Activated CD4-positive, alpha-beta T cell treated with anti-CD3 and anti-CD28 coated beads for 4 hours (primary cell): Measurements from ENCODE around the gene TUBGCP3.

Experiments used
- DNase-seq, 2 donors: peaks; one replicate each; pipeline ENCODE4 v3.0.0-alpha.2; 2020

TUBGCP3 gene

DNA sequence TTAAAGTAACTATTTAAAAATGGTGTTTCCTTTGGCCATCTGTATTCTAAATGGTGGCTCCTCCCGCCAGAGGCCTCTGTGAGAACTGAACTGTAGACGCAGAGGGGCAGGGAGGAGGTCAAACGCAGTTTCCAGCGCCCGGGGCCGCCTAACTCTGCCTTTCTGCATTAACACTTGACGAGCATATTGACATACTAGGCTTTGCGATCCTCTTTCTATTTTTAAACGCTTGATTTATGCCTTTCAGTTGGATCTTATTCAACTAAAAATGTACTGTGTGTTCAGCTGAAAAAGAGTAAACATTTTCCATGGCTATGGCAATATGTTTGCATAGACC, 137.1 kb downstream of the TUBGCP3 start:
- no peak for DNase-seq

GRCh38 chr13:112450118-112450903, 137.6 kb downstream of the TUBGCP3 start:
- DNase-seq = no peak

DNA sequence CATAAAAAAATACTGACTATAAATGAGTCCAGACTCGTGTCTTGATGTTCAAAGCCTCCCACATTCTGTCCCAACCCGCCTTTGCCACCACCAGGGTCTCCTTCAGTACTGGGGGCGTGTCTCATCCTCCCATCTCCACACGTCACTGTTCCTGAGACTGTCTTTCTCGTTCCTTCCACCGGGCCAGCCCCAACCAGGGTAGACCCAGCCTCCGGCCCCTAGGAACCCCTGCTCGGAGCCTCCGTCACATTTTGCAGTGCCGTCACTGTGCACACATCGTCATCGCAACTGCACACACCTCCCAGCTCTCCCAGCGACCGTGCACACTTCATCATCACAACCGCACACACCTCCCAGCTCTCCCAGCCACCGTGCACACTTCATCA, 138.4 kb downstream of the TUBGCP3 start:
- no peak for DNase-seq

DNA sequence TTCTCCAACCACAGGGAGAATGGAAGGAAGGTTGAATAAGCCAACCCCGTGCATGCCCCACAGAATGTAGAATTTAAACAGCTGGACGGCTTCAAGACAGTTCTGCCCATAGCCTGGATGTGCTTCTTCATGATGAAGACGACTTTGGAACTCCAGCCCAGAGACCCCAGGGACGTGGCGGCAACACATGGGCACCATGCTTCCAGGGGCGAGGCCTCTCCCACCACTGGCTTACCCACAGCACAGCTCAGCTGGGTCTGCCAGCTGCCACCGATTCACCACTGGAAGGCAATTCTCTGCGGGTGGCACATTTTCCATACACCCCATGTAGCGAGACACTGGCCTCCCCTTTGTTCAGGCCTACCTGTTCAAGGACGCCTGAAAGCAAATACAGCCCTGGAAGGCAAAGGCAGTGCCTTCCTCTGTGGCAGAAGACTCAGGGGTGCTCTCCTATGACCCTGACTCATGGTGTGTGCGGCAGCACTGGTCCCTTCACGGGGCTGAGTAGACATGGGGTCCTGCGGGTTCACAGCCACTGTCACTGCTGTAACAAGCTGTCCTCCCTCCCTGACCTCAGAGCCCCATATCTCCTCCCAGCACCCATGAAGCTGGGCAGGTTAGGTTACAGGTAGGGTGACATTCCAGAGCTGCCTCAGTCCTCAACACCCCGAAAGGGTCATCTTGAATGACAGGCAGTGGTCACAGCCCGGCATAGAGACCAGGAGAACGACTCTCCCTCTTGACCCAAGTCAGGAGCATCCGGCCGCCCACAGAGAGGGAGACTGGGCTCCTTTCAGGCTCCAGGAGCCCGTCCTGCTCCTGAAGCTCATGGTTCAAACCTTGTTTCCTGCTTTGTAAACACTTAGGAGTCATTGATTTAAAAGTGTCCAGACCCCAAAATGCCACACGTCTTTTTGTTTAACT, 139.1 kb downstream of the TUBGCP3 start:
- DNase-seq = no peak

- DNase-seq = no peak
These were observed 140.0 kb downstream of the TUBGCP3 start for GRCh38 chr13:112447761-112448603.

- DNase-seq = no peak
These were observed 140.6 kb downstream of the TUBGCP3 start for GRCh38 chr13:112447306-112447705.

DNA sequence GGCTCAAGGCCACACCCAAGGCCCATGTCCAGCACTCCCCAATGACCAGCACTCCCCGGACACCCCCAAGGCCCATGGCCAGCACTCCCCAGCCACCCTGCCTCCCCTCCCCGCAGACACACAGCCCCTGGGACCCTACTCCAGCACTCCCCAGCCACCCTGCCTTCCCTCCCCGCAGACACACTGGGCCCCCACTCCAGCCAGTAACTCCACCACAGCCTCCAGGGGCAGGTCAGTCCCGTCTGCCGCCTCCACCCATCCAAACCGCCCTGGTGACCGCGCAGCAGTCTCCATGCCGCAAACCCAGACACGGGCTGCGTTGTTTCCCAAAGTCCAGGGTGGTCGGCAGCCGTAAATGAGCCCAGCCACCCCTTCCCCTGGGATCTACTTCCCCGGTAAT, 141.1 kb downstream of the TUBGCP3 start:
- DNase-seq = no peak

- no peak for DNase-seq
These were observed 141.5 kb downstream of the TUBGCP3 start for GRCh38 chr13:112446347-112446861.

DNA sequence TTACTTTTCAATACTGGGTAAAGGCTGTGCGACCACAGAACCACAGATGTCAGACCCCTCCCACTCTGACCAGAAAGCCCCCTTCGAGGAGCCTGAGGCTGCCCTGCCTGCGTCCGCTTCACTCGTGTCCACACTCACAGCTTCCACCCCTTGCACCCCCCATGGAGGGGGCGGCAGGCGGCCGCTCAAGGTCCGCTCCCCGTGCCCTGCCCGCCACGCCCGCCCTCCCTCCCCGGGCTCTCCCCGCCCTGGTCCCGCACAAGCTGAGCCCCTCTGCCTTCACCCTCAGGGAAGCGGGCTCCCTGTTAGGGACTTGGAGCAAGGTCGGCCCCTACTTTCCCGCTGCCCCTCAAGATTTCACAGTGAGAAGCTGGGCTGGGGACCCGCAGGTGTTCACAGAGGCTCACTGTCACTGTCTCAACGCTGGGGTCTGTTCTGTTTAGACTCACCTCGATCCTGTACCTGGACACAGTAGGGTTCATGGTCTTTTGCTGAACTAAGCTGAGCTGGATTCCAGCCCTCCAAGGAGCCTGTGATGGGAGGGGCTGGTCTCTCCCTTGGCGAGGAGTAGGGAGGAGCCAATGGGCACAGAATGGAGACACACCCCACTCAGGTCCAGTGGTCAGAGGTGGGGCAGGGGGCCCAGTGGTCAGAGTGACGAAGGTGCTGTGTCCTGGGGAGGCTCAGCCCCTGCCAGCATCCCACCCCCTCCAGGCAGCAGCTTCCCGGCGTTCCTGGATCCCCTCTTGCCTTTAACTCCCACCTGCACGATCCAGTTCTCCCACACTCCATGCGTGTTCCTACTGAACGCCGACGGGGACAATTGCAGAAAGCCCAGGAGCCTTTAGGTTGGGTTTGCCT, 142.3 kb downstream of the TUBGCP3 start:
- no peak for DNase-seq

DNA sequence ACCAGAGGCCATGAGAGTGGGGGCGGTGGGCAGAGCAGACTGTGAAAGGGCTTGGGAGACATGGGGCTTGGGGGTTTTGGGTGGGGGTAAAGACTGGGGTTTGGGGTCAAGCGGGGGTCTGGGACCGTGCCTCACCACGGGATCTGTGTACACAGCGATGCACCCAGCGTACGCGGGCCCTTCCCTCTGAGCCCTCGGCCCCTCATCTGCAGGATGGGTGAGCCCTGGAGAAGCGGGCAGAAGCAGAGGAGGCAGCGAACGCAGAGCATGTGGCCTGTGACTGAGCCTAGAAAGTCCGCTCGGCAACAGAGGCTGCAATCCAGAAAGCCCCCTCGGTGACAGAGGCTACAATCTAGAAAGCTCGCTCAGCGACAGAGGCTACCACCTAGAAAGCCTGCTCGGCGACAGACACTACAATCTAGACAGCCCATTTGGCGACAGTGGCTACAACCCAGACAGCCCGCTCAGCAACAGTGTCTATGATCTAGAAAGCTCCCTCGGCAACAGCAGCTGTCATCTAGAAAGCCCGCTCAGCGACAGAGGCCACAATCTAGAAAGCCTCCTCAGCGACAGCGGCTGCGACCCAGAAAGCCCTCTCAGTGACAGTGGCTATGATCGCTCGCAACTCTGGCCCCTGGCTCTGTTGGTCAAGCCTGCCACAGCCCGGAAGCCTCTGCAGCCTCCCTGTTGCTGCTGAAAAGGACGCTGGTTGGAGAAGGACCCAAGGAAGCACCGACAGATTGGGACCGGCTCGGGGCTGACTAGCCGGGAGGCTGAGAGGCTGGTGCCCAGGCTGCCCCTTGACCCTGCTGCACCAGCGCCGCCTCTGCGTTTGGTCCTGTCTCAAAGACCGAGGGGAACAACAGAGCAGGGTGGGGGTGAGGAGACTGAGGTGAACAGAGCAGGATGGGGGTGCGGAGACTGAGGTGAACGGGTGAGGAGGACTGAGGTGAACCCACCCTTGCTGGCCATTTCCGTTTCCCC, 143.2 kb downstream of the TUBGCP3 start:
- no peak for DNase-seq

GRCh38 chr13:112443995-112444311, 144.0 kb downstream of the TUBGCP3 start:
- DNase-seq = peak in 1 of 2 donors; percentile 25

DNA sequence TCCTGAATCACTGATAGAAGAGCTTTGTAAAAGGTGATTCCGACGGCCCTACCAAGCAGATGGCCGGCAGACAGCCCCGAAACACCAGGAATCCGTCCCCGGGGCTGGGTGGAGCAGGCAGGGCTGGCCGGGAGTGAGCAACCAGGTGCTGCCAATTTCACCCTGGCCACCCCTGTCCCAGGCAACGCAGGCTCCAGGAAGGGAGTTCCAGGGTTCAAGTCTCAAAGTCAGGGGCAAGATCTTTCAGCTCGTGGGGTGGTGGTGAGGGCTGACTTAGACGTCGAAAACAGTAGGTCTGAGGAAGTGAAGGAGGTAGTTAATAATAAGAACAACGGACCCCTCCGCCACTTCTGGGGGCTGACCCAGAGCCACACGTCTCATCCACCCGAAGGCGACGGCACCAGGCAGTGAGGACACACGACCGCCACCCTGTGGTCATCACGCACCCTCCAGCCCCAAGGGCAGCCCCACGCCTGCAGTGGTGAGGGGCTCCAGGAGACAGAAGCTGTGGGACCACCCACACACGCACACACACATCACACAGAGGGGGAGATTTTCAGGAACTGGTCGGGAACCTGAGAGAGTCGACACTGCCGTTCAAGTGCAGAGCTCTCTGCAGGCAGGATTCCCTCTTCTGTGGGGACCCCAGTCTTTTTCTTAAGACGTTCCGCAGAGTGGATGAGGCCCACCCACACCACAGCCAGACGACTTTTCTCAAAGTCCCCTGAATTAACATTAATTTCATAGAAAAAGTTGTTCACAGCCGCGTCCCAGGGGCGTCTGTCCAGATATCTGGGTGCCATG, 144.6 kb downstream of the TUBGCP3 start:
- no peak for DNase-seq

DNA sequence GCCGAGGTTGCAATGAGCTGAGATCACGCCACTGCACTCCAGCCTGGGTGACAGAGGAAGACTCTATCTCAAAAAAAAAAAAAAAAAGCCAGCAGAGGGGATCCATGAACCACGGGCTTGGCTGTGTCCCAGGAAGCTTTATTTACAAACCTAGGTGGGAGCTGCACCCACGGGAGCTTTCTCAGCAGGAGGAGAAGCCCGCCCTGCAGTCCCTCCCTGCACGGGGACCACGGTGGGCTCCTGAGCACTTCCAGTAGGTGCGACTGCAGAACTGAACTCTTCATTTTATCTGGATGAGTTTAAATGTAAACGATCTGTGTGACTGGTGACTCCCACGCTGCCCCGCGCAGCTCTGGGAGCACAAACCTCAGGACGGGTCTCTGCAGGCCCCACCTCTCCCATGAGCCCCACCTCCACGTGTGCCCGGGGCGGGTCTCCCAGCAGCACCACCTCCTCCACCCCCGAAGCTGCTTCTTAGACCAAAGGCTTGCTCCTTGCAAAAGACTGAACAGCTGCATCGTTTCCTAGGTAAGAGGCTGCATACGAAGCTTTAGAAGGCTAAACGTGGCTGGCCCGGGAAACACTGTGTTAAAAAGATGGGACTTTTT, 145.4 kb downstream of the TUBGCP3 start:
- DNase-seq = no peak

GRCh38 chr13:112441779-112442310, 146.1 kb downstream of the TUBGCP3 start:
- DNase-seq = no peak

DNA sequence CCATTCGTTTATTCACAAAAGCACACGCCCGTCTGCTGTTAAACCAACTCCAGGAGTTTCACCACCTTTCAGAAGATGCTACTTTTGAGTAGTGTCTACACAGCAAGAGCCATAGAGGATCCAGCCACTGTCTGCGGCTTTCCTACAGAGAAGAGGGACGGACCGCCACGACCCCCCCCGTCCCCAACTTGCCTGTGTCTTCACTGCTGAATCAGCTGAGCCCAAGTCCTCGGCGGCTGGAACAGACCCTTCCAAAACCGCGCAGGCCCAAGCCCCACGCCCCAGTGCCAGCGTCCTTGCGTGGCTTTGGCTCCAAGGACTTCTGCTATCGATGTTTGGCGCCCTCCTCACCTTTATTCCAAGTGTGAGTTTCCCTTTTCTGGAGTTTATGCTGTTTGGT, 146.7 kb downstream of the TUBGCP3 start:
- DNase-seq = no peak

DNA sequence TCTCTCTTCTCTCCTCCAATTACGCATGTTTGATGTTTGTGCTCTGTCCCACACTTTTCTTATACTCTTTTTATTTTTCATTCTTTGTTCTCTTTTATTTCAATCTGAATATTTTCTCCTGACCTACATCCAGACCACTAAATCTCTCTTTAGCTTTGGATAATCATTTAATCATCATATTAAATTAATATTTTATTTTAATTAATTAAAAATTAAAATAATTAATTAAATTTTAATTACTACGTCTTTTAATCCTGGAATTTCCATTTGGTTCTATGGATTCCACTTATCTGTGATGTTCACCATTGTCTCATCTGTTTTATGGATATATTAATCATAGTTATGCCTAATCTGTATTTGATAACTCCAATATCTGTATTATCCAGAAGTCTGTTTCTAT, 149.4 kb downstream of the TUBGCP3 start:
- DNase-seq = no peak

GRCh38 chr13:112438094-112438493, 149.9 kb downstream of the TUBGCP3 start:
- DNase-seq = no peak

GRCh38 chr13:112435973-112436372, 152.0 kb downstream of the TUBGCP3 start:
- no peak for DNase-seq
